HG02943 (cell line): ENCODE data around the gene RTL5.

ENCODE experiments used
- ATAC-seq: cut with Tn5 transposase; IDR thresholded peaks from one replicate; pipeline ENCODE4 v1.9.1; 2021; ENCODE audit warnings: mild to moderate bottlenecking, low read depth, moderate library complexity; ENCODE audit not compliant: unreplicated experiment

Gene RTL5

DNA sequence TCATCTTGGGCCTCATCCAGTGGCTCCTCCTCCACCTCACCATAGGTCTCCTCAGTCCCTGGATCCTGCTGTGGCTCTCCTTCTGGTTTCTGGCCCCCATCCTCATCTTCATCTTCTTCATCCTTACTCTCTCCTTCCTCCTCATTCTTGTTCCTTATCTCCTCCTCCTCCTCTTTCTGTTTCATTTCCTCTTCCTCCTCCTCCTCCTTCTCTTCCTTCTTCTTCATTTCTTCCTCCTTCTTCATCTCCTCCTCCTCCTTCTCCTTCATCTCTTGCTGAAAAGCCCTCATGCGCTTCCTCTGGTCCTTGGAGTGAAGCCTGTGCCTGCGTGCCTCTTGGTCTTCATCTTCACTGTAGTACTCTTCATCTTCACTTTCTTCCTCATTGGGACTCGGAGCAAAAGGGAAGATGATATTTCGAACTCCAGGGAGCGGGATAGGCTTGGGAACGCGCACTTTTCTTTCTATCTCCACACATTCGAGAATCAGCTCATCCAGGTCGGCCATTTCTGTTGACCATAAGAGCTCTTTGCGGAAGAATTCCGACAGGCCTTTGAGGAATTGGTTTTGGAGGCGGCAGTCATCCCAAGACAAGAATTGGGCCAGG, 1.5 kb downstream of the RTL5 start:
- ATAC-seq: no peak

DNA sequence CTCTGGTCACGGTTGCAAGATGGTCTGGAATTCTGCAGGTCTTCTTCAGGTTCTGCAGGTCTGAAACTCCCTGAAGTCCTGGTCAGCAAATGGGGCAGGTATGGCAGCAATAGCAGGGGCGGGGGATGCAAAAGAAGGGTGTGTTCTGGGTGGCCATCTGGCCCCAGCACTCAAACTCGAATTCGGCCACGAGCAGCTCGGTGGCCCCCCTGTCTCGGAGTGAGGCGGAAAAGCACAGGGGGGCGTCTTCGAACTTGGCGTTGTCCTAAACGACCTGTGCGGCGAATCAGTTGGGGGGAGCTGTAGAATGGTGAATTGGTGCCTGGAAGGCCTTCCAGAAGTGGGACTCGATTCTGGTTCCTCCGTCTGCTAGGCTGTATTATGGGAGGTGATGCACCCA, 2.1 kb downstream of the RTL5 start:
- no peak for ATAC-seq

DNA sequence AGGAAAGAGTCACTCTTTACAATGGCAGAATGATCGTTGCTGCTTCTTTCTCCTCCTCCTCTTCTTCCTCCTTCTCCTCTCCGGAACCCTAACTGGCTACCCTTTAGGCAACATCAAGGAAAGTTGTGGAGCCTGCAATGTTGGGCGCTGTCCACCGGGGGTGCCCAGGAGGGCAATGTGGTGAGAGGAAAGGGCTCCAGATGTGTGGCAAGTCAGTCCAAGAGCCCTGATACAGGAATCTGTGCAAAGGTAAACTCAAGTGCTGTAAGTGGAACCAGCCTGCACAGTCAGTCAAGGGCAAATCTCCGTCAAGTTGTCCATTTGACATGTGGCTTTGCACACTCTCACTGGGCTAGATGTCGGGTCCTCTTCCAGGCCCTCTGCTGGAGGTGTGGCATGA, 2.8 kb downstream of the RTL5 start:
- ATAC-seq: no peak

DNA sequence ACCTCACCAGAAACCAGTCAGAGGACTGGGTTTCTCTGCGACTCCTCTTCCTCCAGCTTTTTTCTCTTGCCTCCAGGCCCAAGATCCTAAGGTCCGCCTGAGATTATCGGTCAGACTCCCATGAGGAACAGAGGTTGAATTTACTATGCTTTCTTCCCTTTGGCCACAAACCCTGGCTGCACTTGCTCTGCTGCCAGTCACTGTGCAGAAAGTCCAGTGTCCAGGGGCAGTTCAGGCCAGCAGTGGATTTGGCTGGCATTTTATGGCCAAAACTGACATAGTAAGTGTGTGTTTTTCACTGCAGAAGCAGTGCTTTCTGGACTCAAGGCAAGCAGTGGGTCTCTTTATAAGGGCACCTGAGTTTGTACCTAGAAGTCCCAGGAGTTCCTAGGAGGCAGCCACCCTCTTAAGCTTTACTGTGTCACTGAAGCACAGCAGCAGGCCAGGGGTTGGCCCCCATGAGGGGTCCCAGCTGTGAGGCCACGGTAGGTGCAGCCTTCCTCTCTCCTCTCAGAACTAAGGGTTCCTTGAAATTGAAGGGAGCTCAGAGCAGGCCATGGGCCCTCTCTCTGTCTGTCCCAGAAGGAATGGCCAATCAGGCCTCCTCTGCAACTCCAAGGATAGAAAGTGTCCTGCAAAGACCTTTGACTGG, 3.4 kb downstream of the RTL5 start:
- ATAC-seq: no peak

DNA sequence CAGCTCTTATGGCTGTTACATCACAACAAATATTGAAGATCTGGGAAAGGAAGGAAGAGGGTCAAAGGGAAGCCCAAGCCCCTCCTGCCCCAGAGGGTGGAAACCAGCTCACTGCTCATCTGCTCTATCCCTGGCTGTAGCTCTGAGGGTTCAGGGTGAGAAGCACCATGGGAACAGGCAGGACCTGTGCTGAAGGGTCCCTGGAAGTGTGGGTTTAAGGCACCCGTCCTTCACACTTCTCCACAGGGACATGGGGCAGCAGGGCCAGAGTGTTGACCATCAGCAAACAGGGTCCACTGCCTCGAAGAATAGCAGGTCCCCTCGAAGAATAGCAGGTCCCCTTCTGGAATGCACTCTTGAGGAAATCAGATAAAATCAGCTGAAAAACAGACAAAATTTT, 4.4 kb downstream of the RTL5 start:
- no peak for ATAC-seq

DNA sequence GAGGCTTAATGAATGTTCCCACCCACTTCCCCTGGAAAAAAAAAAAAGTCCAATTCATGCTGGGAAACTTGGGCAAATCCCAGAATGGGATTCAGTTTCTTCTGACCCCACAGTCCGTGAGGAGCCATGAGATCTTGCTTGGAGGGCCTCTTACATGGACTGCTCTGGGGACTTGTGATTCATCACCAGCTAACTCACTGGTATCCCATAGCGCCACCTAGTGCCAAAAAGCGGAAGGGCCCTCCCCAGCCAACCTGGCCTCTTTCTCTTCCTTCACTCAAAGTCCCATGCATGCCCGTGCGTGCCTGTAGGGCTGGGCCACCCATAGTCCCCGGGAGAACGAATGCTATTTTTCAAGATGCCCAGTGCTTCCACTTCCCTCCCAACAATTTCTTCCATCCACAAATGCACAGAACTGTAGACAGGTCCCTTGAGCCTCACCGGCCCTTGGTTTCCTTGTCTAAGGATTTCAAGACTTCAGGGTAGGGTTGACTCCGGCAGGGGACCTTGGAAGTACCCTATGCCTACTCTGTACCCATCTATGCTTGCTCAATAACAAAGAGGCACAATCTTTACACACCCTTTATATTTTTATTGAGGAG, 5.1 kb downstream of the RTL5 start:
- peak; percentile 61 for ATAC-seq

DNA sequence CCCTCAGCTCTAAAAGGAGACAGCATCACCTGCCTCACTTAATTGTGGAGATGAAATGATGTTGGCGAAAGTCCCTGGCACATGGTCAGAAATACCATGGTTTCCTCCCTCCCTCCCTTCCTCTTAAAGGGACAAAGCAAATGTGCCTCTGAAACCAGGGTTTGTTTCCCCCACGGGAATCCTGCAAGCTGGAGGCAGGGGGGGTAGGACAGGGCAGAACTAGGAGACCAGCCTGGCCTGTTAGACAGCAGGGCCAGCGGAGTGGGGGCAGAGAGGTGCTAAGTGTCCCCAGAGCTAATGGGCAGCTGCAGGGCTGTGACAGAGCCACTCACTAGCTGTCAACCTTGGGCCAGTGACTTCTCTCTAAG, 5.7 kb downstream of the RTL5 start:
- ATAC-seq: no peak

DNA sequence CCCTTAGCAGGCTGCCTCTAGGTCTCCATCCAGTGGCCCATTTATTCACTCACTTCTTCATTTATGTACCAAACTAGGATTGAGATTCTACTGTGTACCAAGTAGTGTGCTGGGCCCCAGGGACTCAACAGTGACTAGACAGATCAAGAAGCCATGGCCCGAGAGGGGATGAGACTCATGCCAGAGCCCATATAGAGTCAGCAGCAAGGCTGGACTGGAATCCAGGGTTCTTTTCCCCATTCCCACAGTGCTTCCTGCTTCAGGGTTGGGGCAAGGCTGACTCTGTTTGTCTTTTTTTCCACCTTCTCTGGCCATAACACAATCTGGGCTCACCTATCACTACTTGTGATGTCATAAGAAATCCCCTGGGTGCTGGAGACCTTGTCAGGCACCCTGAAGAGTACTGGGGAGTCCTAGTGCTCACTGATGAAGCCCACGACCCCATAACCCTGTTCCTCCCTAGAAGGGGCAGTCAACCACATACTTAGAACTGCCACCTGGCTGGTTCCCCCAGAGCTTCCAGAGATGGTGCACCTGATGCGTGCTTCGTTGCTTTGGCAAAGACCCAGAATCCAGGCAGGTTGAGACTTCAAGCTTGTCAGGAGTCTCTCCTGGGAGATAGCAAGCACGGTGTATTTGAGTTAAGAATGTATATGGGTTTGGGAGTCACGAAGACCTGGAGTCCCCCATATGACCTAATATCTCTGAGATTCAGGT, 6.2 kb downstream of the RTL5 start:
- ATAC-seq: no peak

DNA sequence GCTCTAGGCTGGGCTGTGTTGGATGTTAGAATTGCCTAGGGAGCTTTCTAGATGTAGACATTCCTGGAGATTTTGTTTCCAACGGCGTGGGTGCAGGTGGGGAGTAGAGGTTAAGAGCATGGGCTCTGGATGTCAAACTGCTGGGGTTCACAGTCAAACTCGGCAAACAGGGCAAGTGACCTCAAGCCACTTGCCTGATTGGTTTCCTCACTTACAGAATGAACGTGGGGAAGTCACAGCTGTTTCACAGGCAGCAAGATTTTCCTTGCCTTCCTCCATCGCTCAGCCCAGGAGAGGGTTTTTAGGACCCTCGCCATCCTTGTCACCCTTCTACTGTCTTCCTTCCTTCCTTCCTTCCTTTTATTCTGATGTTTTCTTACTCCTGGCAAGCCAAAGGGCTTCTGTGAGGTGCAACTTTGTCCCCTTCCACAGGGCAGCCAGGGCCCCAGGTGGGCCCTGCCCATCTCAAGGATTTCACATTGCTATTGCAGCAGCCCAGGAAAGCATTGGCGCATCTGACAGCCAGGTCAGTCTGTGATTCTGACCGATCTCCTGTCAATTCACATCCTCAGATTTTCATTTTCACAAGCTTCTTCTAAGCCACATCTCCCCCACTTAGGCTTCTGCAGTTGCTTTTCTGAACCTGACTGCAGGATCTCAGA, 7.0 kb downstream of the RTL5 start:
- no peak for ATAC-seq

DNA sequence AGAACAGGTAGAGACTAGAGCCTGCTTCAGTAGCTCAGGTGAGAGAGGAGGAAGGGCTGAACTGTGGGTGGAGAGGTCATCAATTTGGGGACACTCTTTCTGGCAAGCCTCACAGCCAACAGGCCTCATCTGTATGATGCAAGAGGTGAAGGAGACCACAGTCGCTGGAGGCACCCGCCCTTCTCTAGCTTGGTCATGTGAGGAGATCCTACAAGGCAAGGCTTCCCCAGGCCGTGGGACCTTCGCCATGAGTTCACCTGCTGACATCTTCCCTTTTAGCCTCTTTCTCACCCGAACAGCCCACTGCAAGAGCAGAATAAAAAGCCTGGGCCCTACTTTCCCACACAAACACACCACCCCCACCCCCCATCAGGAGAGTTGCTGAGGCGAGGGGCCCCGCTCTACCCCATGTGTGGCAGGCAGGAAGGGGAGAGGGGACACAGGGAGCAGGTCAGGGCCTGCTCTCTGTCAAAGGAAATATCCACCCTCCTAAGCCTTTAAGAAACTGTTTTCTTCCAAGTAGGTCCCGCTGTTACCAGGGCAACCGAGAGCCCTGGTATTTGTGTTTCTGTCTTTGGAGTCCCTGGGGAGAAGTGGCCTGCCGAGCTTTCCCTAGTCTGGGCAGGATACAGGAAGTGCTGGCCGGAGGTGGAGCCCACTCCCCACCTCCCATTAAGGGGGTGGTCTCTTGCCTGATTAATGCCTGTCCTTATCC, 8.1 kb downstream of the RTL5 start:
- no peak for ATAC-seq

DNA sequence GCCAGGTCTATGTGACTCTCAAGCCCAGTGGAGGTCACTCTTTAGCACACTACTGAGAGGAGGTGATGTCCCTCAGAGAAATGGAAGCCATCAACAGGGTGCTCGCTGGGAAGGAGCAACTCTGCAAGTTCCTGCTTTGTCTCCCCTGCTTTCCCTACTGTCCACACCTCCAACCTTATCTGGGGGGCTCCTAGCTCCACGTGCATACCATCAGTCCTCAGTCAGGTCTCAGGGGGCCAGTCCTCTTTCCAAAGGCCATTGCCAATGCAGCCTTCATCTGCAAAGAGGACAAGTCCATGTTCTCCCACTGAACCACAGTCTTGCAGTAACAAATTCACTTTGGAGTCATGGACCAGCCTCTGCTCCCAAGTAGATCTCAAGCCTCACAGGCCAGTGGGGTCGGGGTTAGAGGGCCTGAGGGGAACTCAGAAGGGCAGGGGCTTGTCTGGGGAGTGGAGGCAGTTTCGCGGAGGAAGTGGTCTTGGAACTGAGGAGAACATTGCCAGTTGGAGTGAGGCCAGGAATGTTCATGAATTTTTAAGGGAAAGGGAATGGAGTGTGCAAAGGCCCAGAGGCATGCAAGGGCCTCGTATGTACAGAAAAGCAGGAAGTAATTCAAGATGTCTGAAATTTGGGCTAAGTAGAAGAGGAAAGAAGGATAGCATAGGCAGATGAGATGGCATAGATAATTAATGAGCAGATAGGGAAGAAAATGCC, 8.9 kb downstream of the RTL5 start:
- no peak for ATAC-seq

DNA sequence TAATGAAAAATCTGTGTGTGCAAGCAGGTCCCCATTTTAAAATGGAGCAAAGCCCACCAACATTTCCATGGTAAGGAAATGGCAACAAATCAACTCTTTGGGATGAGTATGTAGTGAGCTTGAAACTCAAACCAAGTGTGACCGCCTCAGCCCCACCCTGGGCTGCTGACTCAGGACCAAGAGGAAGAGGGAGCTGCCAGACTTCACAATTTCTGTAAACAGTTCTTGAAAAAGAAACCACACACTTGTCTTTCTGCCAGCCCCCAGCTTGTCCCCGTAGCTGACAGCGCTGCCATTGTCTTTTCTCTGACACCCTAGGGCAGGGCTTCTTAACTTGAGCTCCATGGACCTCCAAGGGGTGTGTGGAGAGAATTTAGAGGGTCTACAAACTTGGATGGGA, 10.3 kb downstream of the RTL5 start:
- no peak for ATAC-seq

DNA sequence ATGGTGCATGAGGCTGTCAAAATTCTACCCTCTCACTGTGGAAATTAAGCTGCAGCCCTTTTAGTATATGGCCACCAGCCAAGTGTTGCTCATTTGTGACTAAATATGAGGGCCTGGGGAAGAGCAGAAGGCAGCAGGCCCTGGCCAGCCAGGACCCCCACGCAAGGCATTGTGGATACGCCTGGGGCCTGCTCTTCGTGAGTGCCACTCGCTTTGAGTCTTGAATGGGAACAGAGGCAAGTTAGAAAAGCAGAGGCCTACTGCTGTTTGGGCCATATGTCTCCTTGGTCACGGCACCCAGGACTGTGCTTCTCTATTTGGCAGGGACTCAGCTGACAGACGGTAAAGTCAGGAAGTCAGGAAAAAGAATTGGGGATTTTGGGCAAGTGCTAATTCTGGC, 10.9 kb downstream of the RTL5 start:
- no peak for ATAC-seq

DNA sequence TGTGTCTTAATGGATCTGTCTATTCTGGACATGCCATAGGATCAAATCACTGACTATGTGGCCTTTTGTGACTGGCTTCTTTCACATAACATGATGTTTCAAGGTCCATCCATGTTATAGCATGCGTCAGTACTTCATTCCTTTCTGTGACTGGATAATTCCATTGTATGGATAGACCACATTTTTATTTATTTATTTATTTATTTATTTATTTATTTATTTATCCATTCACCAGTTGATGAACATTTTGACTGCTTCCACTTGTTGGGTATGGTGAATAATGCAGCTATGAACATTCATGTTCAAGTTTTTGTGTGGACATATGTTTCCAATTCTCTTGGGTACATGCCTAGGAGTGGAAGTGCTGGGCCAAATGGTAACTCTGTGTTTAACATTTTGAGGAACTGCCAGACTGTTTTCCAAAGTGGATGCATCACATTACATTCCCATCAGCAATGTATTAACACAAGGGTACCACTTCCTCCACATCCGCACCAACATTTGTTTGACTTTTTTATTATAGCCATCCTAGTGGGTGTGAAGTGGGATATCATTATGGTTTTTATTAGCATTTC, 14.0 kb downstream of the RTL5 start:
- no peak for ATAC-seq

DNA sequence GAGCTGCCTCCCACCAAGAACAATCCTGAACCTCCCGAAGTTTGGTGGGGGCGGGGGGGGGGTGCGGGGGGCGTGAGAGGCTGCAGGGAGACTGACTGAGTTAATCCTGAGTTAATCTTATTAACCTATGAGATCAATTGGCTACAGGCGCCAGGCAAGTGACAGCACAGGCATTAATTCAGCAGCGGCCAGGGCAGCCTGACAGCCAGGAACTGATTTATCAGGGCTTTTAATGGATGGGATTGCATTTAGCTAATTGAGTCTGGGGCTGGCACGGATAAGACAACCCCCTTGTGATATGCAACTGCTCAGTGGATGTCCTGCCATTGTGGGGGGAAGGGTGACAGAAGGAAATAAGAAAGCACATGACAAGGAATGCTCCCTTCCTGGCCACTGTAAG, 16.3 kb downstream of the RTL5 start:
- no peak for ATAC-seq

DNA sequence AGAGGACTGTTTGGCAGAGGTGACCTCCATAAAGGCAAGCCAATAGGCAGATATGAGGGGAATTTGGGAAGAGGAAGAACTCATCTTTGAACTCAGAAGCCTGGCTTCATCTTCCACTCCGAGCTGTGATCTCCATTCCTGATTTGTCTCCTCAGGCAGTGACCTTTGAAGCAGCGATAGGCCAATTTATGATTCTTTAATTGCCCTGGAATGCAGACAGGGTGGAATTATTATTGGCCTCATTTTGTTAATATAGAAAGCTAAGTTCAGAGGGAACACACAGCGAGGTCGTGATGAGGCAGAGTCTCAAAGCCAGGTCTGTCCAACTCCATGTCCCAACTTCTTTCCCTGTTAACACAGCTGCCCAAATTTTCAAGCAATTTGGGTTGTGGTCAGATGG, 16.9 kb downstream of the RTL5 start:
- ATAC-seq: no peak

DNA sequence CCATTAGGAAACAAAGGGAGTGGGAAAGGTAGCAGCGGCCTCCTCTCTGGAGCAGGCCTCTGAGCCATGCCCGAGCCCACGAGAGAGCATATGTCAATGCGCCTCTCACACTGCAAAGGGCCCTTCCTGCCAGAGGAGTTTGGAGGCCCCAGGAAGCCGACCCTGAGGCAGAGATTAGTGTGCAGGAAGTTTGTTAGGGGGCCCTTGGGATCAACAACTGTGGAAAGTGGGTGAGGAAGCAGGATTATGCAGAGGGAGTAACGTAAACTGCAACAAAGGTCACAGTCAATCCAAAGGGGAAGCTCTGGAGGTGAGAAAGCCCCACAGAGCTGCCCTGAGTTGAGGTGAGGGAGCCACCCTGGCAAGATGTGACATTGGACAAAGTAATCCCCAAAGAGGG, 17.4 kb downstream of the RTL5 start:
- no peak for ATAC-seq

DNA sequence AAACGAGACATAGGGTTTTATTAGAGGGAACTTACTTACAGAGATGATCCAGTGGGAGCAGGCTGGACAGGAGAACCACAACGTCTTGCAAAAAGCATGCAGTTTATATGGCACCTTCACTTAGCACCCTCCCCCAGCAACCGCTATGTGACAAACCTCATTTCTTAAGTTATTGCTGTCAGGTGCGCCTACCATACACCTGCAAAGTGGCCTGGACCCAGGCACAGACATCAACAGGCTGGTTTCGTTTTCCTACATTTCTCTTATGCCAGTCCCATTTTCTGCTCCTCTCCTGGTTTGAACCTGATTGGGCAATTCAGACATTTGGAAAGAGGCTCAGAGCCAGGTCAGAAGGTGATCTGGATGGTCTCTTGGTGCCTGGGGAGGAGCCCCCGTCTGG, 18.3 kb downstream of the RTL5 start:
- no peak for ATAC-seq

DNA sequence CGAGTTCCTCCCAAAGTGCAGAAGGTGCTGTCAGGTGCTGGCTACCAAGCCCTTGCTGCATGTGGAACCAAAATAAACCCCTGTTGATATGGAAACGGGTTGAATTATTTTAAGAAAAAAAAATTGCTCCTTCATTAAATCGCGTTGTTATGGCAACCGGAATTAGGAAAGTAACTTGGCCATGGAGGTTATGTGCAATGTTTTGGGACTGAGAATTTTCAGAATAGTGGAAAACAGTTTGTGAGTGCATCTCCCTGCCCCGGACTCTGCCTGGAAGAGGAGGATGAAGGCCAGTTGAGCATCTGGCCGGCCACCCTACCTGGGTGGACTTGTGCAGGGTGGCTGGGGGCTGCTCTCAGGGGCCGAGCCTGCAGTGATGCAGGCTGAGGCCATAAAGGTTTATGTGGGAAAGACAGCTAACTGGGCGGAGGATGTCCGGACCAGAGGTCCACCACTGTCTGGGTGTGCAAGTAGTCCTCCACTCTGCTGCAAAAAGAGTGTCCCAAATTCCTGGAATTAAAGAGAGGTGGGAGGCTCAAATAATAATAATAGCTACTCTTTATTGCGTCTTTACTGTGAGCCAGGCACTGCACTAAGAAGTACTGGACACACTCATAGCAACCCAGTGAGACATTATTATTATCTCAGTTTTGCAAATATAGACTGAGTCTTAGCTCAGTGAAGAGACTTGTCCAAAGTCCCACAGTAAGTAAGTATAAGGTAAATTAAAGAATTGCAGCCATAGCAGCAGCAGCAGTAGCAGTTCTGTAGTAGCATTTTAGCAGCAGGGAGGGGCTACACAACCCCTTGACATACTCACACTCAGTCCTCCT, 20.6 kb downstream of the RTL5 start:
- ATAC-seq: no peak
